ENCODE measurements around the gene IL22. TPM values are rescaled to one million over a fixed set of nuclear protein-coding genes. Genes with fewer than 3 reads are reported as not detected.

The IL22 gene
- total and polyA plus RNA-seq, 9 of the 15 experiments (the other 6 are each of a cell fraction or from before 2014, with no cell fraction given), result not detected

- Histone ChIP-seq H3K27me3 (ENCODE audit: control insufficient read depth in 2 of 2, insufficient read depth in 2 of 2, low read length in 2 of 2) (no peaks in the 10 kb centered on the region), H3K9me3 (replicated peaks; ENCODE audit: control insufficient read depth, insufficient read depth, low read depth, low read length) (no peaks in the 10 kb centered on the region), H3K36me3 (ENCODE audit: control insufficient read depth, insufficient read depth, low read length) (no peaks in the 10 kb centered on the region), H3K4me3 (no peak overlapping the region), H4K20me1 (replicated peaks; ENCODE audit: control insufficient read depth, insufficient read depth, low read length) (no peaks in the 10 kb centered on the region), H2AFZ (ENCODE audit: low read depth, low read length) (no peak overlapping the region), H3K9ac (ENCODE audit: insufficient read depth in 1 of 2, low read depth in 2 of 2, low read length in 2 of 2) (no peak overlapping the region), H3K9me1 (ENCODE audit: control insufficient read depth, insufficient read depth, low read length) (no peaks in the 10 kb centered on the region), H3K4me2 (ENCODE audit: insufficient read depth, low read length) (no peak overlapping the region), H3K79me2 (ENCODE audit: control insufficient read depth, insufficient read depth, low read length) (no peaks in the 10 kb centered on the region), H3K4me1 (replicated peaks in 1 of 2; ENCODE audit: control insufficient read depth in 2 of 2, insufficient read depth in 2 of 2, low read length in 2 of 2) (no peaks in the 10 kb centered on the region), H3K27ac (ENCODE audit: extremely low read depth, low read depth, low read length) (no peak overlapping the region)
- BruUV-seq (replicated peaks), result no TSS peak
- DNase-seq (ENCODE audit: extremely low read depth in 1 of 4, low spot score in 3 of 4), result no peak
- in situ Hi-C loops (cut with MboI) (no loop called here), intact Hi-C loops (cut with micrococcal nuclease) (no loop called here)
- ChIA-PET POLR2A (interaction anchor here (0.7 to 1.3 kb wide), 2 partner anchors 10 to 23 kb away, joined by 3 read pairs; no protein-coding TSS in a partner anchor), CTCF (ENCODE audit: low intra/inter-chr PET ratio) (no interaction called here)
- no peak for TF ChIP-seq ZNF592 (IDR thresholded peaks at IDR 0.05)
- no peak for TF ChIP-seq CSDE1 (IDR thresholded peaks at IDR 0.05)
- TF ChIP-seq SOX6 (IDR thresholded peaks at IDR 0.05), result no peak
- TF ChIP-seq HDAC6 (IDR thresholded peaks at IDR 0.05; ENCODE audit: low read depth, low read length), result no peak
- no peak for TF ChIP-seq DDX20 (tag; IDR thresholded peaks at IDR 0.05; ENCODE audit: low read depth)
- no peak for TF ChIP-seq POLR2H (tag; IDR thresholded peaks at IDR 0.05; ENCODE audit: low read depth)
- TF ChIP-seq THRB (CRISPR knock-in tag; conservative IDR thresholded peaks at IDR 0.05), result no peak
- ATAC-seq, result no peak
- FAIRE-seq, result no peak
- 30% methylated on average over 9 of the region's 9 CpGs for WGBS (ENCODE audit: insufficient coverage, low coverage, missing lambda C conversion rate)
Measured at GRCh38 chr12:68292151-68292943, 38.9 kb upstream of the IL22 start.
